SHP77 (cell line): ENCODE data around the gene FKBP4.

Experiments used
- DNase-seq, 2 experiments: peaks; one replicate each; lab custom pipeline; 2025; lab: John Stamatoyannopoulos, UW

The FKBP4 gene

GRCh38 chr12:2813214-2814185 lies 18.7 kb downstream of the FKBP4 start:
- DNase-seq, result peak; percentile 12 to 21

GRCh38 chr12:2819810-2820209 lies 25.0 kb downstream of the FKBP4 start:
- DNase-seq, result no peak

DNA sequence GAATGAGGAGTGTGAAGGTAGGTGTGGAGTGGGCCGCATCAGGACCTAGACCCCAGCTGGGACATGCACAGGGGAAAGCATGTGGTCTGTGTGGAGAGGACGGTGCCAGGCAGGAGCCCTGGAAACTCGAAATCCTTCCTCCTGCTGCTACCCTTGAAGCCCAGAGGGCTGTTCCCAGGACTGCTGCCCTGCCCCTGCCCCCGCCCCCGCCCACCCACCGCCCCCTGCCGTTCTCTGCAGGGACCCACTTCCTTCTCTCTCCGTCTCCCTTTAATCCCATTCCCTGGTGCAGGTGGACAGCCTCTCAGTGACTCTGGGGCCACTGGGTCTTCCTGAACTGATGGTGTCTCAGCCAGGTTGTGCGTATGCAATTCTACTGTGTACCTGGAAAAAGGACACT lies 25.7 kb downstream of the FKBP4 start:
- DNase-seq, result no peak

DNA sequence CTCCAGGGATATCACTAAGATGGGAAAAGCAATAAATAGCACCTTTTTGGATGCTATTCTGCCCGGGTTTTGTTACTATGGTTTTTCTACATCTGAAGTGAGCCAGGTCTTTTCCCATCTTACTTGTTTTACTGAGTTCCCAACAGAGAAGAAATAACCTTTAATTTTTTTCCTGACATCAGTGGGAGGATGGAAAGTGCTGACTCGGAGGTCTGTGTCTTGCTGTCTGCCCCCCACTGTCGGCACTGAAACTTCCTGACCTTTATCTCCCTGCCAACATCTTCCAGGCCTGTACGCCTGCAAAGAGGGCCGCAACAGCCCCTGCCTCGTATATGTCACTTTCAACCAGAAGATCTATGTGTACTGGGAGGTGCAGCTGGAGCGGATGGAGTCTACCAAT lies 28.7 kb downstream of the FKBP4 start:
- DNase-seq, result no peak

DNA sequence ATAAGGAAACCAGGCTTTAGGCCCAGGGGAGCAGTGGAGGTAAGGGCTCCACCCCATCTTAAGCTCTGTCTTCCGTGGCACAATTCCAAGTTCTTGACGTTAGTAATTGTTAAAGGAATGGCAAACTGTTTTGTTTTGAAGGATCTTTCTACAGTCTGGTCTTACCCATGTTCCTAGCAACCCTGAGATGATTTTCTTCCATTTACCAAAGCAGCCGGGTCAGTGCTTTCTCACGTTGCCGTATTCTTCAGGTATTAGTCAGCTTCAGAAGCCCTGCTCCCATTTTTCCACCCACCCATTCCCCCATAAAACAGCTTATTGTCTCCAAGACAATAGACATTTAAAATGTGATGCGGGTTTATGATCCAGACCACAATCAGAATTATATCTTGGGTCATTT lies 29.8 kb downstream of the FKBP4 start:
- DNase-seq, result no peak

DNA sequence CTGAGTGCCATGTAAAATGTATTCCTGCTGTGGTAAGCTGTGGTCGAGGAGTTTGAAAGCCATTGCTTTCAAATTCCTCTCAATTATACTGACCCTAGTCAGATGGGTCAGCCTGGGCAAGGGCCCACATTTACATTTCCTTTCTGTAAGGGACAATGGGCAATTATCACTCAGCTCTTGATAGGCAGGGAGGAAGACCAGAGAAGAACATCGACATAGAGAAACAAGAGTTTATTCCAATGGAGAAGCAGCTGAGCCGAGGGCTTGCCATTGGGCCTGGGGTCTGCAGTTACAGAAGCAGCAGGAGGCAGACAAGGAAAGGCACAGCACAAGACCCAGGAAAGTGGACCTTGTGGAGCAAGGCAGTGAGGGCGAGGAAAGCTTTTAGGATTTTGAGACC lies 30.4 kb downstream of the FKBP4 start:
- DNase-seq, result no peak

GRCh38 chr12:2826036-2826435 lies 31.3 kb downstream of the FKBP4 start:
- DNase-seq, result no peak

GRCh38 chr12:2826721-2827515 lies 32.1 kb downstream of the FKBP4 start:
- no peak for DNase-seq

GRCh38 chr12:2829275-2829674 lies 34.5 kb downstream of the FKBP4 start:
- no peak for DNase-seq

DNA sequence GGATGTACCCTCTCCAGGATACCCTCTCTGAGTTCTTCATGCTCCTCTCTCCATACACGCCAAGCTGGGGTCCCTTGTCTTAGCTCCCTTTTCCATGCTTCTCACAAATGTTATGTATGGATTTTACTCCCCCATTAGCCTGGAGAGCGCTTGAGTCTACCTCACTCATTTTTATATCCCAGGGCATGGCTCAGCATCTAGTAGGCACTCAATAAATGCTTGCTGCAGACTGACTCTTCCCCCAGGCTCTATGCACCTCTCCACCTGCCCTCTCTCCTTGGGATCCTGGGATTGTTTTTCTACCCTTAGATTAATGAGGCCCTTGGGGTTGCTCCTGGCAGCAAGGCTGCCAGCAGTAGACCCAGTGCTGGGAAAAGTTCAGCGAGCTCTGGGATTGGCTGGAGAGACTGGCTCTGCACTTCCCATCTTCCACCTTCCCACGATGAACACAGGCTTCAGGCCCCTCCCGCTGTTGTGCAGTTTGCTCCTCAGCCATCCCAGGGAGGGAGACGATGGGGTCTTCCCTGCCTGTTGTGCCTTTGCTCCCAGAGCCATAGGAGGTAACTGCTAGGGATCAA lies 37.9 kb downstream of the FKBP4 start:
- no peak for DNase-seq

- DNase-seq, result no peak
These were observed 38.6 kb downstream of the FKBP4 start for GRCh38 chr12:2833327-2833726.

- no peak for DNase-seq
These were observed 39.0 kb downstream of the FKBP4 start for GRCh38 chr12:2833810-2834209.

DNA sequence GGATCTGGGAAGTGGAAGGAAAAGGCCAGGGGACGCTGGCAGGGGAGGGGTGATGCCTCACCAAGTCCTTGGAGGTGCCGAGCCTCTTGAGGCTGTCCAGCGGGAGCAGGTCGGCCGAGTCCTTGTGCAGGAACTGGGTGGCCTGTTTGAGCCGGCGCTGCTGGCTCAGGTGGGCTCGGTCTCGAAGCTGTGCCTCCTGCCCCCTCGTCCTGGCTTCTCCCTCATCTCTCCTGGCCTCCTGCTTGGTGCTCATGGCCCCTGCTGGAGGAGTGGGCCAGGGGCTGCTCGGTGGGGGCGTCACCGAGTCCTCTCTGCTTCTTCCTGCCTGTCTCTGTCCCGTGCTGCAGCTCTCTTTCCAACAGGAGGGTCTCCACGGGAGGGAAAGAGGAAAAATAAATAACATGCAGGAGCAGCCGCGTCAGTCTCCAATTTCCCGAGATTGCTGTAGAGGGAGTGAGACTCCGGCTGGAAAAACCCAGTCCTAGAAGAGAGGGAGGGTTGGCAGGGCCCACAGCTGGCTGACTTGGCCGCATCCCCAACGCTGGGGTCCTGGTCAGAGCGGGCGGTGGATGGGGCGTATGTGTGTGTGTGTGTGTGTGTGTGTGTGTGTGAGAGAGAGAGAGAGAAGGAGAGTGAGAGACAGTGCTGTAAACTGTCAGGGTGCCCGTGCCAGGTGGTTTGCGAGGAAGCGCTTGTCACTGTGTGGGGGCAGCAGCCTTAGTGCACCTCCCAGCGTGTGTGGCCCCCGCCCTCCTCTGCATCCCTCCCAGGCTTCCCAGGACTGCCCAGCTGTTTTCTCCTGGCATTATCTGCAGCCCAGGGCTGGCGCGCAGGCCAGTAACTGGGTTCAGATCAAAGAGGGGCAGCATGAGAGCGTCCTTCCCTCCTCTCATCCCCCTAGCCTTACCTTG lies 40.1 kb downstream of the FKBP4 start, which contains the start of gene NRIP2:
Gene NRIP2, minus strand, starts transcription at position 455 of the 911 bp plus-strand sequence. Its CDS starts 52 bp downstream, at position 403.
- peak in 1 of 2 experiments; percentile 17 for DNase-seq

DNA sequence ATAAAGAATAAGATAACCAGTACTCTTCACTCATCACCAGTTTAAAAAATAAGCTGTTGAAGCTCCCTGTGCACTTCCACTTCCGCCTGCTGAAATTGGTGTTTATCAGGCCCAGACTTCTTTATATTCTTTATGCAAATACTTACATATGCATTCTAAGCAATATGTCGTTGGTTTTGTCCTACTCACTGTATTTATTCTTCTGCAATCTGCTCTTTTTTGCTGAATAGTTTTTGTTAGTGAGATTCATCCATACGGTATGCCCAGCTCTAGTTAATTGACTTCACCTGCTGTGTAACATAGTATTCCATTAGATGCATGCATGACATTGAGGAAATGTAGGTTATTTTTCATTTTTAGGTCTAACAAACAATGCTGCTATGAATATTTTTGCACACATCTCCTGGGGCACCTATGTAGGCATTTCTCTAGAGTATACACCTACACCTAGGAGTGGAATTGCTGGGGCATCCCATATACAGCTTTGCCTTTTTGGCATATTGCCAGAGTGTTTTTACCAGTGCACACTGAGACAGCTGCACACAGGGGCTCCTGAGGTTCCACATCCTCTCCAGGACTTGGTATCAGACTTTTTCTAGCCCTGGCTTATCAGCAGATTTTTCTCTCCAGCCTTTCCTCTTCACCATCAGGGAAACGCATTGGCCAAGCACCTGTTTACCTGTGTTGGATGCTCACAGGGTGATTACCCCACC lies 41.1 kb downstream of the FKBP4 start:
- no peak for DNase-seq

- no peak for DNase-seq
These were observed 41.8 kb downstream of the FKBP4 start for GRCh38 chr12:2836574-2836973.

GRCh38 chr12:2841056-2841650 lies 46.4 kb downstream of the FKBP4 start:
- DNase-seq, result no peak

- no peak for DNase-seq
These were observed 48.2 kb downstream of the FKBP4 start for GRCh38 chr12:2842948-2843347.

DNA sequence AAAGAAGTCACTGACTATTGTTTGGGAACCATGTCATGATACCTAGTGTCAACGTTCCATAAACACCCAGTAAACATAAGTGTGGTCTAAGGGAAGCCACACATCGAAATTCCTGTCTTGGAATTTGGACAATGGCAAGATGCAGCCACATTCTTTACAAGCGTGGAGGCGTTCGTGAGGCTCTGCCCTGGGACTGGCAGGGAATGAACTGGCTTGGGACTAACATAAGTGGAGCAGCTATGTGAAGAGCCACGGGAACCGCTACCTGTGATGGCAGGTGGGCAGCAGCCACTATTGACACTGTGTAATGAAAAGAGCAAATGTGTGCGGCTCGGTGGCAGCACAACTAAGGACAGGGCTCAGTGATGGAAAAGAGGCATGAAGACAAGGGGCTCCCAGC lies 50.0 kb downstream of the FKBP4 start:
- DNase-seq, result no peak

DNA sequence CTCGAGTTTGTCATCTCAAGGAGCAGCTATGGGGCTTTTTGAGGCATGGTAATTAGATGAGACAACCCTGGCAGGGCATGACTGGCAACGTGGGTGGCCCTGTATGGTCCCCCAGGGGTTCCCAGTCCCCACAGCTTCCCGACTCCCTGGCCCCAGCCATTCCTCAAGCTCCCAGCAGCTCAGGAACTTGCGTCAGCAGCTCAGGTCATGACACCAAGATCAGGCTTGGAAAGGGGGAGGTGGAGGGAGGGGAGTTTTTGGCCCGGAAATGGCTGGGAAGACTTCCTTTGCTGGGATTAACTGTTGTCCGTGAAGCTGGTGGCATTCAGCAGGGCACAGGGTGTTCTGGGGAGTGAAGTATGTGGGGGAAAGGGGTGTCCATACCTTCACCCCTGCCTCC lies 50.5 kb downstream of the FKBP4 start:
- no peak for DNase-seq

- no peak for DNase-seq
These were observed 57.2 kb downstream of the FKBP4 start for GRCh38 chr12:2851931-2852330.
